ENCODE data around the gene CRYL1.

DNA sequence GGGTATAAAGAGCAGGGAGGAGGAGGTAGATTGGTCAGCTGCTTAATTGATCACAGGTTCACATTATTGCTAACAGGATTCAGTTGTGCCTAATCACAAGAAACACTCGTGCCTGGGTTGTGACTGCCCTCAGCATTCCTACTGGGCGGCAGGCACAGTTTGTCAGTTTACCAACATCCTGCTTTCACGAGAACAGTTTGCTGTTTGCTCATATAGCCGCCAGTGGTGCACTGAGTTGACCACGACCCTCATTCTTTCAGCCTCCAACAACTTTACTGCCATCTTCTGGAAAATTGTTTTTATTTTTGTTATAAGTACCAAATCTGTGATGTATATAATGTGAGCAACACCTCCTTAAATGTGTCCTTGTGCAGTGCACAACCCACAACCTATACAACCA lies 25.1 kb upstream of the CRYL1 start:
- TF ChIP-seq, protein P1, sequence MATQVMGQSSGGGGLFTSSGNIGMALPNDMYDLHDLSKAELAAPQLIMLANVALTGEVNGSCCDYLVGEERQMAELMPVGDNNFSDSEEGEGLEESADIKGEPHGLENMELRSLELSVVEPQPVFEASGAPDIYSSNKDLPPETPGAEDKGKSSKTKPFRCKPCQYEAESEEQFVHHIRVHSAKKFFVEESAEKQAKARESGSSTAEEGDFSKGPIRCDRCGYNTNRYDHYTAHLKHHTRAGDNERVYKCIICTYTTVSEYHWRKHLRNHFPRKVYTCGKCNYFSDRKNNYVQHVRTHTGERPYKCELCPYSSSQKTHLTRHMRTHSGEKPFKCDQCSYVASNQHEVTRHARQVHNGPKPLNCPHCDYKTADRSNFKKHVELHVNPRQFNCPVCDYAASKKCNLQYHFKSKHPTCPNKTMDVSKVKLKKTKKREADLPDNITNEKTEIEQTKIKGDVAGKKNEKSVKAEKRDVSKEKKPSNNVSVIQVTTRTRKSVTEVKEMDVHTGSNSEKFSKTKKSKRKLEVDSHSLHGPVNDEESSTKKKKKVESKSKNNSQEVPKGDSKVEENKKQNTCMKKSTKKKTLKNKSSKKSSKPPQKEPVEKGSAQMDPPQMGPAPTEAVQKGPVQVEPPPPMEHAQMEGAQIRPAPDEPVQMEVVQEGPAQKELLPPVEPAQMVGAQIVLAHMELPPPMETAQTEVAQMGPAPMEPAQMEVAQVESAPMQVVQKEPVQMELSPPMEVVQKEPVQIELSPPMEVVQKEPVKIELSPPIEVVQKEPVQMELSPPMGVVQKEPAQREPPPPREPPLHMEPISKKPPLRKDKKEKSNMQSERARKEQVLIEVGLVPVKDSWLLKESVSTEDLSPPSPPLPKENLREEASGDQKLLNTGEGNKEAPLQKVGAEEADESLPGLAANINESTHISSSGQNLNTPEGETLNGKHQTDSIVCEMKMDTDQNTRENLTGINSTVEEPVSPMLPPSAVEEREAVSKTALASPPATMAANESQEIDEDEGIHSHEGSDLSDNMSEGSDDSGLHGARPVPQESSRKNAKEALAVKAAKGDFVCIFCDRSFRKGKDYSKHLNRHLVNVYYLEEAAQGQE (IDR thresholded peaks at IDR 0.05; ENCODE audit: insufficient read depth in 1 of 2, low read depth in 2 of 2, low read length in 1 of 2), result no peak
- TF ChIP-seq, protein P2, sequence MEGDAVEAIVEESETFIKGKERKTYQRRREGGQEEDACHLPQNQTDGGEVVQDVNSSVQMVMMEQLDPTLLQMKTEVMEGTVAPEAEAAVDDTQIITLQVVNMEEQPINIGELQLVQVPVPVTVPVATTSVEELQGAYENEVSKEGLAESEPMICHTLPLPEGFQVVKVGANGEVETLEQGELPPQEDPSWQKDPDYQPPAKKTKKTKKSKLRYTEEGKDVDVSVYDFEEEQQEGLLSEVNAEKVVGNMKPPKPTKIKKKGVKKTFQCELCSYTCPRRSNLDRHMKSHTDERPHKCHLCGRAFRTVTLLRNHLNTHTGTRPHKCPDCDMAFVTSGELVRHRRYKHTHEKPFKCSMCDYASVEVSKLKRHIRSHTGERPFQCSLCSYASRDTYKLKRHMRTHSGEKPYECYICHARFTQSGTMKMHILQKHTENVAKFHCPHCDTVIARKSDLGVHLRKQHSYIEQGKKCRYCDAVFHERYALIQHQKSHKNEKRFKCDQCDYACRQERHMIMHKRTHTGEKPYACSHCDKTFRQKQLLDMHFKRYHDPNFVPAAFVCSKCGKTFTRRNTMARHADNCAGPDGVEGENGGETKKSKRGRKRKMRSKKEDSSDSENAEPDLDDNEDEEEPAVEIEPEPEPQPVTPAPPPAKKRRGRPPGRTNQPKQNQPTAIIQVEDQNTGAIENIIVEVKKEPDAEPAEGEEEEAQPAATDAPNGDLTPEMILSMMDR (IDR thresholded peaks at IDR 0.05), result no peak
- TF ChIP-seq POLR2AphosphoS5 (IDR thresholded peaks at IDR 0.05; ENCODE audit: low read depth, low read length), result no peak
- TF ChIP-seq SIN3A (IDR thresholded peaks at IDR 0.05; ENCODE audit: borderline replicate concordance, insufficient read depth, low read depth, low read length), result no peak

Measured in Panc1 (cell line).